ENCODE results near the gene COQ8A. TPM values are rescaled to one million over a fixed set of nuclear protein-coding genes. Genes with fewer than 3 reads are reported as not detected.
"Not testable (repeated sequence)": the region's sequence is repeated elsewhere in the genome, so short reads cannot be mapped to it uniquely, and the experiment has no call there.

The COQ8A gene
- total RNA-seq, 1 donor from 2014 or later, result 109 TPM

GRCh38 chr1:226921504-226921903 lies 18.6 kb upstream of the COQ8A start:
- DNase-seq (ENCODE audit: low spot score), result peak; percentile 3

- not testable (repeated sequence) for DNase-seq (ENCODE audit: low spot score)
Measured at GRCh38 chr1:226929260-226930111, 10.6 kb upstream of the COQ8A start.

- DNase-seq (ENCODE audit: low spot score), result no peak
Measured at GRCh38 chr1:226934483-226935237, 5.4 kb upstream of the COQ8A start.

- DNase-seq (ENCODE audit: low spot score), result peak; percentile 9
Measured at GRCh38 chr1:226937940-226938725, 2.0 kb upstream of the COQ8A start.

GRCh38 chr1:226938903-226939437 lies 1.1 kb upstream of the COQ8A start:
- peak; percentile 10 for DNase-seq (ENCODE audit: low spot score)

- peak; percentile 57 for DNase-seq (ENCODE audit: low spot score)
Measured at GRCh38 chr1:226939438-226940028, 561 bp upstream of the COQ8A start.

GRCh38 chr1:226940806-226941067 lies 643 bp downstream of the COQ8A start:
- no peak for DNase-seq (ENCODE audit: low spot score)

GRCh38 chr1:226942392-226942791 lies 2.3 kb downstream of the COQ8A start:
- DNase-seq (ENCODE audit: low spot score), result no peak

- DNase-seq (ENCODE audit: low spot score), result no peak
Measured at GRCh38 chr1:226943156-226943555, 3.1 kb downstream of the COQ8A start.

GRCh38 chr1:226943927-226944326 lies 3.8 kb downstream of the COQ8A start:
- DNase-seq (ENCODE audit: low spot score), result no peak

- DNase-seq (ENCODE audit: low spot score), result peak; percentile 91
Measured at GRCh38 chr1:226945106-226945857, 5.2 kb downstream of the COQ8A start.

- DNase-seq (ENCODE audit: low spot score), result peak; percentile 10
Measured at GRCh38 chr1:226945858-226946245, 5.8 kb downstream of the COQ8A start.

- peak; percentile 10 for DNase-seq (ENCODE audit: low spot score)
Measured at GRCh38 chr1:226946285-226946684, 6.2 kb downstream of the COQ8A start.

- peak; percentile 16 for DNase-seq (ENCODE audit: low spot score)
Measured at GRCh38 chr1:226946841-226947240, 6.7 kb downstream of the COQ8A start.

- DNase-seq (ENCODE audit: low spot score), result peak; percentile 2
Measured at GRCh38 chr1:226948051-226948450, 8.0 kb downstream of the COQ8A start.

- peak; percentile 5 for DNase-seq (ENCODE audit: low spot score)
Measured at GRCh38 chr1:226948480-226948879, 8.4 kb downstream of the COQ8A start.

- peak; percentile 7 for DNase-seq (ENCODE audit: low spot score)
Measured at GRCh38 chr1:226948996-226949395, 8.9 kb downstream of the COQ8A start.

GRCh38 chr1:226949401-226949800 lies 9.3 kb downstream of the COQ8A start:
- peak; percentile 8 for DNase-seq (ENCODE audit: low spot score)

- peak; percentile 1 for DNase-seq (ENCODE audit: low spot score)
Measured at GRCh38 chr1:226950316-226950715, 10.2 kb downstream of the COQ8A start.

- DNase-seq (ENCODE audit: low spot score), result peak; percentile 7
Measured at GRCh38 chr1:226950871-226951270, 10.8 kb downstream of the COQ8A start.
